Parietal lobe (tissue), 1 donor: Measurements from ENCODE around the gene TTI1. TPM values are rescaled to one million over a fixed set of nuclear protein-coding genes. Genes with fewer than 3 reads are reported as not detected.

Experiments used
- total RNA-seq: library from RNA; depleted of rRNA; stranded (reverse); fragments of >200 nt; gene quantifications from one replicate; pipeline ENCODE4 v1.2.3, GENCODE V29; 2014

TTI1 gene
- 43.8 TPM for total RNA-seq

DNA sequence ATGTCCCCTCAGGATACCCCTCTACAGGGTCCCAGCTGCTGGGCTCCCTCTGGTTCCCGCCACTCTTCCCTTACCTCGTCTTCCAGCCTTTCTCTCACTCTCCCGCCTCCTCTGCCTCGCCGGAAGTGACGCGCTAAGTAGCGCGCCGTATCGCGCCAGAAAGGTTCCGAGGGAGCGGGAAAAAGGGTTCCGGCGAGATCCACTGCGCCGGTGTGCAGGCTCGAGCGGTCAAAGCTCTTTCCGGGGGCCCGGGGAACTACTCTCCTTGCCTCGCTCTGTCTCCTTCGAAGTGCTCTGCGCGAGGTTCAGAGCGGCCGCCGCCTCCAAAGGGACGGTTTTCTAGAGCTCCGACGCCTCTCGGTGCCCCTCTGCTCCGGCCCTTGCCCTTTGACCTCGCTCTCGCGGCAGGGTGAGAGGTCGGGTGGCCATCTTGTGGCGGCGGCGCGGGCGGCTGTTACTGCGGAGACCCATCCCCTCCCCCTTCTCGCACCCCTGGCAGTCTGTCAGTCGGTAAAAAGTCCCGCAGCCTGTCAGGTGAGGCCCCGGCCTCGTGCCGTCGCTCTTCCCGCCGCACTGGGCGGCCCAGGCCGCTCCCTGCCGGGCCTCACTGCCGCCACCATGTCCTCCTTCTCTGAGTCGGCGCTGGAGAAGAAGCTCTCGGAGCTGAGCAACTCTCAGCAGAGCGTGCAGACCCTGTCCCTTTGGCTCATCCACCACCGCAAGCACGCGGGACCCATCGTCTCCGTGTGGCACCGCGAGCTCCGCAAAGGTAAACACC is at the start of gene TTI1, which contains the start of gene RPRD1B:
Gene TTI1, minus strand, starts transcription at position 127 of the 778 bp plus-strand sequence. CDS start 19,640 bp downstream, outside the sequence.
Gene RPRD1B, plus strand, starts transcription at position 417 of the 778 bp plus-strand sequence. Its CDS starts 202 bp downstream, at position 619.

Other genes with a start within 250 kb of the TTI1 start
- gene VSTM2L, start 130.3 kb downstream of the TTI1 start, total RNA-seq: 50.7 TPM
- gene RPRD1B, start 290 bp upstream of the TTI1 start, total RNA-seq: 48.5 TPM
- gene TGM2, start 131.8 kb upstream of the TTI1 start, total RNA-seq: 4.4 TPM
- 2.8 TPM for gene KIAA1755, start 227.3 kb upstream of the TTI1 start, total RNA-seq